IPS DF 4.7 (cell line): ENCODE data around the gene PRSS2.
"Not testable (repeated sequence)": the region's sequence is repeated elsewhere in the genome, so short reads cannot be mapped to it uniquely, and the experiment has no call there.

Experiments
- DNase-seq: peaks from one replicate; pipeline ENCODE4 v3.0.0-alpha.2; 2013; ENCODE audit warnings: low spot score; ENCODE audit errors: extremely low read depth

PRSS2 gene

GRCh38 chr7:142758312-142758711 lies 12.5 kb upstream of the PRSS2 start:
- DNase-seq, result not testable (repeated sequence)

GRCh38 chr7:142759433-142759832 lies 11.3 kb upstream of the PRSS2 start:
- DNase-seq, result no peak

DNA sequence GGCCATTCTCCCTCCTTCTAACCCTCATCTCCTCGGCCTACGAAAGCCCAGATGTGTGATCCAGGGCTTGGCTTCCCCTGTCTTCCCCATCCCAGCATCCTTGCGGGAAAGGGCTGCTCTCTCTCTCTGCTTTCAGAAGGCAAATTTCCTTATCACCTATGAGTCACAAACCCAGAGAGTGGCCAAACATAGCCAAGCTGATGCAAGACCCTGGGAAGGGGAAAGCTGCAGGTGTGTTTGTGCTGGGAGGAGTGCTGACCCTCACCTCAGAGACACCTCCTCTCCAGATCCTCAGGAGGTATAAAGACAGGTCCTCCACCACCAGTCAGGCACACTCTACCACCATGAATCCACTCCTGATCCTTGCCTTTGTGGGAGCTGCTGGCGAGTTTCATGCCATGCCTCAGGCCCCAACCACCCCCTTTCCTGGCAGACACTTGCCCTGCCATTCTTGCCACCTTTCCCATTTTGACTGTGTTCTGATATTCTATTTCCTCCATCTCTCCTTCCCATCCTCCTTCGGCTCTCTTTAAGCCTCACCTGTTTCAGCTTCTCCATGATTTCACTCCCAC lies 10.6 kb upstream of the PRSS2 start:
- DNase-seq, result no peak

- DNase-seq, result not testable (repeated sequence)
Observed at GRCh38 chr7:142761606-142762005, 9.2 kb upstream of the PRSS2 start.

DNA sequence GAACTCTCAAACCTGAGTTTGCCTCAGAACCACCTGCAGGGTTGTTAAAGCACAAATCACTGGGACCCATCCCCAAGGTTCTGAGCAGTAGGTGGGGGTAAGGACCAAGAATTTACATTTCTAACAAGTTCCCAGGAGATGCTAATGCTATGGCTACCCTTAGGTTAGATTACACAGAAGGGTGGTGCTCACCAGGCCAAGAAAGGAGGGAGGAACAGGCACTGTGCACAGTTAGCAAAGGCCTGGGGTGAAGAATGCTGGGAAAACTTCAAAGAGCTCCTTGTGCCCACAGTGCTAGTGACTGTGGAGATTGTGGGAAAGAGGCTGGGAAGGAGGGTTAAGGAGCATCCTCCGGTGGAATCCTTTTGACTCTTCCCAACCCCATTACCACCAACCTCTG lies 8.7 kb upstream of the PRSS2 start:
- no peak for DNase-seq

DNA sequence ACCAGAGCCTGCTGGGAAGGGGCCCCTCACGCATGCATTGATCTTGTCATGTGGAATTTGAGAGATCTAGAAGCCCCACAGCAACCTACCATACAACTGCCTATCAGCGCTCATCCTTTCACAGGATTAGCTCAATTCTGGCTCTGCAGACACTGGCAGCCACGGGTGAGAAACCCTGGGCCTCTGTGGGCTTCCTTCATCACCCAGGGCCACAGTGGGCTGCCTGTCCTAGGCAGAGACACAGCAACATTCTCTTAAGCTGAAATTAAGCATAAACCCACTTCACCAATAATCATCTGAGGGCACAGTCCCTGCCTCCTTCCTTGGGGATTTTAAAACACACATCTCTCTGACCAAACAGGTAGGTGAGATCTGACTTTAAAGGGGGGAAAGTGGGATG lies 3.3 kb upstream of the PRSS2 start:
- DNase-seq, result no peak

GRCh38 chr7:142767861-142768260 lies 2.9 kb upstream of the PRSS2 start:
- DNase-seq, result no peak

DNA sequence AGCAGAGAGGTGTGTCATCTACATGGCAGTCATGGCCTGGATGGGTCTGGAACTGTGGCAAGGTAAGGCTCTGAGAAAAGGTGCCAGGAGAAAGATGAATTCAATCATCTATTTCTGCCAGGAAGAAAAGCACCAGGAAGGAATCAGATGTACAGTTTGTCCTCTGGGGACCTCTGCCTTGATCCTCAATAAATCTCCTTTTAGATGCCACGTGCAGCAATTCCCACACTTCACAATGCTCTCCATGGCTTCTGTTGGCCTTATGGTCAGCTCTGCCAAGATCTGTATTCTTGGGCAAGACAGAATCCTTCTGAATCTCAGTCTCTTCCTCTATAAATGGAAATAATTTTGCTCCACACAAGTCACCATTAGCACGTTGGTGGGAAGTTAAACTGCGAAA lies 1.9 kb upstream of the PRSS2 start:
- DNase-seq, result not testable (repeated sequence)

DNA sequence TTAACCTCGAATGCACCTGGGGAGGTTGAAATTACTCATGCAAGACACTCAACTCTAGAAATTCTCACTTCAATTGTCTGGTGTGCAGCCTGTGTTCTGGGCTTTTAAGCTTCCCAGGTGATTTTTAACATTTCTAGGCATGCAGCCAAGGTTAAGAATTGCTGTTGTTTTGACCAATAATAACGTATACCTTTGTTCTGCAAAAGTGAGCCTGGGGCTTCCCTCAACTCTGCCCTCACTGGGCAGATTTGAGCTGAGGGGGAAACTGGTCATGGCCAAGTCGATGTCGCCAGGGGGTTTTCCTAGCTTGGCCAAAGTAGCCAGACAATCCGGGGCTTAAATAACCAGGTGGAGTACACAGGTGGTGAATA lies 568 bp downstream of the PRSS2 start:
- no peak for DNase-seq

DNA sequence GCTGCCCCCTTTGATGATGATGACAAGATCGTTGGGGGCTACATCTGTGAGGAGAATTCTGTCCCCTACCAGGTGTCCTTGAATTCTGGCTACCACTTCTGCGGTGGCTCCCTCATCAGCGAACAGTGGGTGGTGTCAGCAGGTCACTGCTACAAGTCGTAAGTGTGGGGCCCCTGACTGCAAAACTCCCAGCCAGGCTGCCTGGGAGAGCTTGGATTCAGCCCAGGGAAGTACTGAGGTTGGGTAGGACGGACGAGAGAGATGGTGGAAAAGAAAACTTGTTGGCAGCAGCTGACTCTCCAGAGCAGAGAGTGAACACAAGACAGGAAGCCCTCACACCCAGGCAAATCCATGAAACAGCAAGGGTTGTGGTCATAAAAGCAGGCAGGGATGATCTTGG lies 1.3 kb downstream of the PRSS2 start:
- no peak for DNase-seq

- DNase-seq, result no peak
Observed at GRCh38 chr7:142772673-142773072, 1.9 kb downstream of the PRSS2 start.

- no peak for DNase-seq
Observed at GRCh38 chr7:142773230-142773629, 2.5 kb downstream of the PRSS2 start.

DNA sequence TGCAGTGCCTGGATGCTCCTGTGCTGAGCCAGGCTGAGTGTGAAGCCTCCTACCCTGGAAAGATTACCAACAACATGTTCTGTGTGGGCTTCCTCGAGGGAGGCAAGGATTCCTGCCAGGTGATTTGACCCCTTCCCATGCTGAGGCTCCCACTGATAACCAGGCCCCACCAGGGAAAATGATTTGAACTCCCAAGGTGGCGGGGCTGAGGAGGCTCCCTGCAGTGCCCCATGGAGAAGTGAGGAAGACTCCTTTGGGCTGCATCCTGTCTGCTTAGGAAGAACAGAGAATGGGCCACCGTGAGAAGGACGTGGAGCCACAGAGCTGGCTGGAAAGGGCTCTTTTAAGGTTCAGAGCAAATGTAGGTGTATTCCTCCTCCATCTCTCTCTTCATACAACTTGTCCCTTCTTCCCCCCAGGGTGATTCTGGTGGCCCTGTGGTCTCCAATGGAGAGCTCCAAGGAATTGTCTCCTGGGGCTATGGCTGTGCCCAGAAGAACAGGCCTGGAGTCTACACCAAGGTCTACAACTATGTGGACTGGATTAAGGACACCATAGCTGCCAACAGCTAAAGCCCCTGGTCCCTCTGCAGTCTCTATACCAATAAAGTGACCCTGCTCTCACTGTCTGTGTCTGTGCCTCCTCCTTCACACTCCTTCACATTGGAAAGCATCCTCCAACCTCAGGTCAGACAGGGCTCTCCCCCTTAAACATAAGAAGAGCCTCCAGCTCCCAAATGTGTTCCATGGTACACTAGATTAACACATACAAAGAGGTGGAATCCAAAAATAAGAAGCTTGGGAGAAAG lies 3.4 kb downstream of the PRSS2 start:
- DNase-seq, result no peak

GRCh38 chr7:142774826-142775225 lies 4.1 kb downstream of the PRSS2 start:
- DNase-seq, result no peak

- DNase-seq, result not testable (repeated sequence)
Observed at GRCh38 chr7:142775351-142776115, 4.8 kb downstream of the PRSS2 start.

DNA sequence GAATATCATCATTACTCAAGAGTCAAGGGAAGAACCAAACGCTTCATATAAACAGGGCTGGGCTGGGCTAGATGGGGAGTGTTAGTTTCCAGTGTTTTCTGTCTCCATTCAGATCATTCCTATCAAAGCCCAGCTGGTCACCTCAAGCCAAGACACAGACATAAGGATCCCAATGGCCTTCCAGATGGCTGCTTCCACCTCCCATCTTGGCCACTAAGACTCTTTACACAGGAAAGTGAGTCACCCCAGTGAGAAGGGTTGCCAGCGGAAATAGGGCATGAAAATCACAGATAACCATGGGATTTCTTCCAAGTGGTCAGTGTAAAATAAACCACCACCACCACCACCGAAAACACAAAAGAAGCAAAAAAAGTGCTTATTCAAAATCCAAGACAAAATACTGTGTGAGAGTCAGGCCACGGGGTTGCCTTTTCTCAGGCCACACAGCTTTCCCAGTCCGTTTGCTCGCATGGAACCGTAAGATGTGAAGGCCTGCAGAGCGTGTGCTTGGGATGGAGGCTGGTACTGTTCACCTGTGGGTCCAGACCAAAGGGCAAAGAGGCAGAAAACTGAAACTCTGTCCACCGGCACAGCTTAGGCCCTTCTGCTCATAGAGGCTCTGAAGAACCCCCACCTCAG lies 5.6 kb downstream of the PRSS2 start:
- no peak for DNase-seq

GRCh38 chr7:142776845-142777225 lies 6.1 kb downstream of the PRSS2 start:
- not testable (repeated sequence) for DNase-seq

DNA sequence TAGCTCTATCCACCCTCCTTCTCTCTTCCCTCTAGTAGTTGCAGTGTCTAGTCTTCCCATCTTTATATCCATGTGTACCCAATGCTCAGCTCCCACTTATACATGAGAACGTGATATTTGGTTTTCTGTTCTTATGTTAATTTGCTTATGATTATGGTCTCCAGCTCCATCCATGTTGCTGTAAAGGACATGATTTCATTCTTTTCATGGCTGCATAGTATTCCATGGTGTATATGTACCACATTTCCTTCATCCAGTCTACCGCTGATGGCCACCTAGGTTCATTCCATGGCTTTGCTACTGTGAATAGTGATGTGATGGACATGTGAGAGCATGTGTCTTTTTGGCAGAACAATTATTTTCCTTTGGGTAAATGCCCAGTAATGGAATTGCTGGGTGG lies 6.5 kb downstream of the PRSS2 start:
- no peak for DNase-seq

DNA sequence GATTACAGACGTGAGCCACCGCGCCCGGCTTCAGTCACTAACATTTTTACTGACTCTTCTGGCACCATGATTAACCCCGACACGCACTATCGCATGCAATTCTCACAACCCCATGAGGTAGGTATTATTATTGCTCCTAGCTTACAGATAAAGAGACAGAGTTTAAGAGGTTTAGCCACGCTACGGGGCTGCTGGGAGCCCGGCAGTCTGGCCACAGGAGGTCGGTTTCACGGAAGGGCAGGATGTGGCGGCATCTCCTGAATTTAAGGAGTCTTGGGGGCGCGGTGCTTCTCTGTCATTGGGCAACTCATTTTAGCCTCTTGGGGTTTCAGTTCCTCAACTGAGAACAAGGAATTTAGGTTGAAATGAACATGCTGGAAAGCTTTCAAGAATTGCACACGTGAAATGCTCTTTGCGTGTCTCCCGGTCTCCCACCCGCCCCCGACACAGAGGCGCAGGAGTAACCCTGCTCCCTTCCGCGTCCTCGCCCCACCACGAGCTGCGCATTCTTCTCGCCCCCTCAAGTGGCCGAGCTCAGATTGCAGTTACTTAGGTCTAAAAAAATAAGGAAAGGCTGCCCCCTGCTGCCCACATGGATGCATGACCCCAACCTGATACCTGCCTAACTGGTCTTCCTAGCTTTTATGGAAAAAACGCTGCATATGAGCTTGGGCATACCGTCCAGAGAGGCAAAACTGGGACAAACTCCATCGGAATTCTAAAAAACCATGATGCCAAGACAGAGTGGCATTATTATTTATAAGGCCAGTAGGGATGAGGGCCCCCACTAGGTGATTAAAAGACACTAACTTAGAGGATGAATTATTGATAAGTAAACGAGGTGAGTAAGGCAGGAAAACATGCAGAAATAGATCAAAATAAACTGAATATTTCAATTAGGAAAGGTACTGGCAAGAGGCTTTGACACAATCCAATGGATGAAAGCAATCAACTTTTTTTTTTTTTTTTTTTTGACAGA lies 12.4 kb downstream of the PRSS2 start:
- peak; percentile 66 for DNase-seq

DNA sequence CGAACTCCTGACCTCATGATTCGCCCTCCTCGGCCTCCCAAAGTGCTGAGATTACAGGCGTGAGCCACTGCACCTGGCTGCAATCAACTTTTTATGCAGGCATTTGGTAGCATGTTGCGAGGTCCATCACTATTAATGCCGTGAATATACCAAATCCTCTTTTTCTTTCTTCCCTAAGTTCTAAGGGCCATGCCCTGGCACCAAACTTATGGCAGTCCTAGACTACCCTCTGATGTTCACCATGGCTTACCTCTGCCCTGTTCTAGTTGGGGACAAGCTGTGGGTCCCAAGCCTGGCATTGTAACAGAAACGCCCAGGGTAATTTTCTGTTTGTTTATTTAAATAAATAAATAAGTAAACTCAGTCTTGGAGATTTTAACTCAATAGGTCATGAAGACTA lies 13.3 kb downstream of the PRSS2 start:
- DNase-seq, result no peak

DNA sequence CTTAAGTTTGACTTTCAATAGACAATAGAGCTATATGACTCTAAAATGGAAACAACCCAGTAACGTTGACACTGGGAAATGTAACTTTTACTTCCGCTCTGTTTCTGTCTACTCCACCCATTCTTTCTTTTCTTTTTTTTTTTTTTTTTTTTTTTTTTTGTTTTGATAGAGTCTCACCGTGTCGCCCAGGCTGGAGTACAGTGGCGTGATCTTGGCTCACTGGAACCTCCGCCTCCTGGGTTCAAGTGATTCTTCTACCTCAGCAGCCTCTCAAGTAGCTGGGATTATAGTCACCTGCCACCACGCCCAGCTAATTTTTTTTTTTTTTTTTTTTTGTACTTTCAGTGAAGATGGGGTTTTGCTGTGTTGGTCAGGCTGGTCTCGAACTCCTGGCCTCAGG lies 13.9 kb downstream of the PRSS2 start:
- DNase-seq, result no peak
